Panc1 (cell line): ENCODE measurements around the gene FSTL4. TPM values are rescaled to one million over a fixed set of nuclear protein-coding genes. Genes with fewer than 3 reads are reported as not detected.

Source experiments
- ATAC-seq: fragments of 200-7000 bp; cut with Tn5 transposase; 2 replicates; pipeline ENCODE4 v1.9.1; 2020; ENCODE audit warnings: mild to moderate bottlenecking, moderate library complexity
- BruUV-seq: library from RNA; stranded (reverse); fragments of 400-500 nt; replicated peaks from 2 replicates; lab custom pipeline; 2021; lab: Mats Ljungman, UMichigan
- CTCF ChIA-PET: fragments of 300-600 bp; sonication (Branson Sonifier 250); formaldehyde crosslinking; loops from one replicate; lab custom pipeline; 2022; ENCODE audit warnings: antibody characterized with exemption; lab: Charles Lee
- POLR2A ChIA-PET: fragments of 300-600 bp; sonication (Branson Sonifier 250); formaldehyde crosslinking; loops from one replicate; lab custom pipeline; 2022; ENCODE audit warnings: antibody characterized with exemption; lab: Charles Lee
- DNase-seq: peaks from one replicate; pipeline ENCODE4 v3.0.0-alpha.2; 2010; ENCODE audit warnings: low read depth, low spot score
- H3K27ac ChIP-seq: 2 replicates; pipeline ENCODE4 v1.5.1; 2011; ENCODE audit warnings: mild to moderate bottlenecking, low read length, inconsistent platforms
- H3K27me3 ChIP-seq: fragments of 200-500 bp; sonication (Bioruptor generic); 2 replicates; pipeline ENCODE4 v1.6.0; 2014; ENCODE audit warnings: low read length, inconsistent platforms; ENCODE audit not compliant: control insufficient read depth, insufficient read depth
- H3K36me3 ChIP-seq: fragments of 200-500 bp; sonication (Bioruptor generic); 2 replicates; pipeline ENCODE4 v1.5.1; 2014; ENCODE audit warnings: inconsistent platforms, mild to moderate bottlenecking, low read length, moderate library complexity; ENCODE audit not compliant: control insufficient read depth, insufficient read depth
- H3K4me1 ChIP-seq: 2 replicates; pipeline ENCODE4 v1.5.1; 2011; ENCODE audit warnings: inconsistent platforms, mild to moderate bottlenecking, low read length, moderate library complexity; ENCODE audit not compliant: control insufficient read depth, insufficient read depth
- H3K4me3 ChIP-seq, 2 experiments: 2 replicates each; pipeline ENCODE4 v1.5.1; 2011 to 2012; ENCODE audit warnings: low read depth in 2 of 2, low read length in 2 of 2, mild to moderate bottlenecking in 2 of 2, inconsistent platforms in 1 of 2, moderate library complexity in 1 of 2
- H3K9me3 ChIP-seq: fragments of 200-500 bp; sonication (Bioruptor generic); 2 replicates; pipeline ENCODE4 v1.5.1; 2014; ENCODE audit warnings: low read depth, mild to moderate bottlenecking, inconsistent platforms, low read length, moderate library complexity; ENCODE audit not compliant: control insufficient read depth, insufficient read depth
- CTCF ChIP-seq: fragments of 450-650 bp; IDR thresholded peaks from 2 replicates; pipeline ENCODE4 v1.5.1; 2017; ENCODE audit warnings: mild to moderate bottlenecking
- POLR2AphosphoS5 ChIP-seq: IDR thresholded peaks from 2 replicates; pipeline ENCODE4 v1.6.1; 2012; ENCODE audit warnings: mild to moderate bottlenecking, low read depth, low read length, moderate library complexity
- REST ChIP-seq, 2 experiments: IDR thresholded peaks; 2 replicates each; pipeline ENCODE4 v1.6.1; 2011 to 2012; ENCODE audit warnings: low read depth in 2 of 2, control low read depth in 1 of 2, low read length in 1 of 2, mild to moderate bottlenecking in 1 of 2, moderate library complexity in 1 of 2; ENCODE audit not compliant: insufficient read depth in 1 of 2
- SIN3A ChIP-seq: IDR thresholded peaks from 2 replicates; pipeline ENCODE4 v1.6.1; 2012; ENCODE audit warnings: low read depth, mild to moderate bottlenecking, low read length, moderate library complexity, borderline replicate concordance; ENCODE audit not compliant: insufficient read depth
- TCF7L2 ChIP-seq: IDR thresholded peaks from 2 replicates; pipeline ENCODE4 v1.6.1; 2011; ENCODE audit warnings: mild to moderate bottlenecking, low read depth, low read length, inconsistent platforms
- in situ Hi-C: cut with HindIII; loops from 2 replicates; pipeline ENCODE4 v1.10.0; 2016; ENCODE audit warnings: low sequenced_read_pairs, low pct_unique_long_range_greater_than_20kb
- intact Hi-C: fragments of 100-400 bp; cut with micrococcal nuclease; formaldehyde crosslinking; loops from one replicate; pipeline ENCODE4 v1.10.0; 2022; ENCODE audit not compliant: unreplicated experiment
- total RNA-seq: library from RNA; stranded (reverse); gene quantifications from one replicate; pipeline ENCODE4 v1.2.1, GENCODE V29; 2021; ENCODE audit not compliant: unreplicated experiment

FSTL4 gene
- total RNA-seq, 1 experiment from 2014 or later: 0.18 TPM

DNA sequence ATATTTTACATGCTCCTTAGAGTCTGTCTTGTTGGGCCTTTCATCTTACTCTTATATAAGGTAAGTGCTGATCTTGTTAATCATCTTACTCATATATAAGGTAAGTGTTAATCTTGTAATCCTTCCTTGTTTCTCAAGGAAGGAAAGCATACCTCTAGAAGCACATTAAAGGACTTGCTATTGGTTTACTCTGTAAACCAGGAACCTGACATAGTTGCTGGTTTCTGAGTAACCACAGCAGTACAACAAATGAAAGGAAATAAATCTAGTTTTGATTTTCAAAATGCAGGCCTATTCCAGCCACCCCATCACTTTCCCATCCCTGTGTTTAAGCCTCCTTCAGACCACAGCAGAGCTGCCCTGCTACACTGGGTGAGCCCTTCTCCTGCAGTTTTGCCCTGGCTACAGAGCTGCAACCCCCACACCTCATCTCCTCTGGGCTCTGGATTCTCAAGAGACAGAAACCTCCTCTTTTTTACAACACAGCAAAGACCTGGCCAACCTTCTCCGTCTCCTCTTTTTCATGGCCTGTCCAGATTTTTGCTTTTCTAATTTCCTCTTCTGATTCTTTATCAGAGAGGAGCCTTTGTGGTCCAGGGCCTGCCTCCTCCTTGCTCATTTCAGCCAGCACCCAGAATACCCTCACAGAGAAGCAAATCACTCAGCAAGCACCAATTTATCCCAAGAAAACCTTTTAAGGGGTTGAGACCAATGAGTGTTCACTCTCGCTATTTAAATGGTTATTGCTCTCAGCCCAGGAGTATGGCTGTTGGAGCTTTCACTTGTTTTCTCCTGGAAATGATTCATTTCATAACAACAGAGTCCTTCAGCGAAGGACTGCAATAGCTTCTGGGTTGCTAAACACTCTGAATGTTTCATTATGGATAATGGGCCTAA is 103.2 kb downstream of the FSTL4 start:
- intact Hi-C loops: no loop called here
- no TSS peak for BruUV-seq
- ChIA-PET CTCF (no interaction called here), POLR2A (no interaction called here)
- H3K9me3 ChIP-seq: no peaks in the 10 kb centered on the region
- DNase-seq (no peak), ATAC-seq (no peak)
- no peaks in the 10 kb centered on the region for H3K36me3 ChIP-seq
- no peak overlapping the region for H3K27ac ChIP-seq
- no peaks in the 10 kb centered on the region for H3K27me3 ChIP-seq
- in situ Hi-C loops: no loop called here
- no peaks in the 10 kb centered on the region for H3K4me1 ChIP-seq
- TF ChIP-seq SIN3A: no peak
- no peak for TF ChIP-seq TCF7L2
- no peak for TF ChIP-seq CTCF
- no peak for TF ChIP-seq POLR2AphosphoS5
- no peak for TF ChIP-seq REST (IDR thresholded peaks at IDR 0.05; ENCODE audit: insufficient read depth in 1 of 2, low read depth in 2 of 2, low read length in 1 of 2)
- no peak overlapping the region for H3K4me3 ChIP-seq

- ATAC-seq (no peak), DNase-seq (no peak)
- no TSS peak for BruUV-seq
- CTCF ChIA-PET: no interaction called here
- Histone ChIP-seq H3K4me1 (no peaks in the 10 kb centered on the region), H3K36me3 (no peaks in the 10 kb centered on the region), H3K9me3 (no peaks in the 10 kb centered on the region), H3K27ac (no peak overlapping the region), H3K4me3 (no peak overlapping the region), H3K27me3 (no peaks in the 10 kb centered on the region)
- intact Hi-C loops (no loop called here), in situ Hi-C loops (no loop called here)
- TF ChIP-seq SIN3A (no peak), CTCF (no peak), REST (IDR thresholded peaks at IDR 0.05; ENCODE audit: insufficient read depth in 1 of 2, low read depth in 2 of 2, low read length in 1 of 2) (no peak), POLR2AphosphoS5 (no peak), TCF7L2 (no peak)
- POLR2A ChIA-PET: interaction anchor here (0.7 kb wide), 1 partner anchor 19 kb away, joined by 4 read pairs; no protein-coding TSS in a partner anchor
Observed at GRCh38 chr5:133508331-133508730, 104.0 kb downstream of the FSTL4 start.
